ENCODE measurements around the gene CERK. TPM values are rescaled to one million over a fixed set of nuclear protein-coding genes. Genes with fewer than 3 reads are reported as not detected.

Gene CERK
- polyA plus RNA-seq, 1 of the 3 experiments (the other 2 are of a cell fraction): 32.6 TPM

DNA sequence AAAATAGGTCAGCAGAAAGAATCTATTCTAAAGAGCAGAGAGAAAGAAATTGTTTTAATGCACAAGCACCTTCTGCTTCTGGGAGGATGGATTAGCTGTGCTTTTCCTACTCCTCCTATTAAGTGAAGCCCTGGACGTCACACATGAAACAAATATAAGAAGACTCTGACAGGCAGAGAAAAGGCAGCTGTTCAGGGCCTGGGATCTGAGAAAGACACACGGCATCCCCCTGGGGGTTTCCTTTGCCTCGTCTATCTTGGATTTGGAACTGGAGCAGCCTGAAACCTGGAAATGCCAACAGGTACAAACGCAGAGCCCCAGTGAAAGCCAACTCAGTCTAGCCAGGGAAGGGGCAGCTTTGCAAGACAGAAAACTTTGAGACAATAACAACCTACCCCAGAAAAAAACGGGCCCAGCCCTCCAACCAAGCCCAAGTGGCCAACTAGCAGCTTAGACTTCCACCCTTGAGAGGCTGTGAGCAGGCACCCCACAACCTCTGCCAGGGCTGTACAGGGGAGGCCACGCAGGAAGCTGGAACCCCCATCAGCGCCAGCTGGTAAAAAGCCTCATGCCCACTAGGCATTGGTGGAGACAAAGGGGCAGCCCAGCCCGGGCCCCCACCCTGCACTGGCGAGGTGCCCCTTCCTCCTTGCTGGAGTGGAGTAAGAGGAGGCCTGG lies 7.3 kb downstream of the CERK start (continued):
- no peak for TF ChIP-seq YY1 (IDR thresholded peaks at IDR 0.05; ENCODE audit: low read depth)

DNA sequence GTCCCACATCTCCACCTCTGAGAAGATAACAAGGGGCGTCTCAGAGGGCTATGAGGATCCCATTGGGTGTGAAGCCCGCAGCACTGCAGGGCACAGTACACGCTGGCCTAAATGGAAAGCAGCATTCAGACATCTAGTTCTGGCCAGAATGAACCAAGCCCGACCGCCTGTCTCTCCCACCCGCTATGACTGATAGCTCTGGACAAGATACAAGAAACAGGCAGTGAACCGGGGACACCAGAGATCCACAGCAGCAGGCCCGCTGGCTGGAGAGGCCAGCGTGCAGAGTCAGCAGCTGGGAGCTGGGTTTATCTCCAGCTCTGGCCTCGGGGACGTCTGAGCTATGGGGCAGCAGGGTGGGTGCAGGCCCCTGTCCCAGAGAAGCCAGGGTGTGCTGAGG lies 9.6 kb downstream of the CERK start:
- 80% methylated on average over 1 of the region's 11 CpGs for WGBS (ENCODE audit: low lambda C conversion rate)
- Histone ChIP-seq H3K4me3 (ENCODE audit: low read depth in 2 of 2, low read length in 1 of 2) (no peak overlapping the region), H4K20me1 (ENCODE audit: insufficient read depth) (peaks cover 91% of the 10 kb centered on the region), H3K27ac (ENCODE audit: low read depth in 2 of 2, low read length in 1 of 2) (peak overlapping the region in 1 of 2 experiments; percentile 90; a peak in 2 of 4 replicates), H3K9me2 (no peaks in the 10 kb centered on the region), H3K79me2 (ENCODE audit: insufficient read depth) (peaks cover 100% of the 10 kb centered on the region), H3K4me2 (no peak overlapping the region), H2AFZ (ENCODE audit: low read depth) (no peak overlapping the region), H3F3A (replicated peaks; ENCODE audit: insufficient read depth) (no peaks in the 10 kb centered on the region), H3K9me3 (no peaks in the 10 kb centered on the region), H3K27me3 (ENCODE audit: insufficient read depth) (no peaks in the 10 kb centered on the region), H3K9ac (no peak overlapping the region), H3K4me1 (ENCODE audit: control insufficient read depth in 1 of 2, insufficient read depth in 2 of 2, low read depth in 1 of 2, low read length in 1 of 2) (peaks cover 0 to 64% of the 10 kb centered on the region in 2 experiments; a peak in 1 of 4 replicates), H3K36me3 (replicated peaks in 1 of 2; ENCODE audit: control insufficient read depth in 1 of 2, insufficient read depth in 2 of 2, low read length in 1 of 2) (peaks cover 0 to 6% of the 10 kb centered on the region in 2 experiments)
- ChIA-PET CTCF (interaction anchor here (0.9 to 1.4 kb wide), 3 partner anchors 11 to 165 kb away, joined by 3 to 7 read pairs (median 3); no protein-coding TSS in a partner anchor), POLR2A (interaction anchor here (0.8 to 1.5 kb wide), 2 partner anchors 34 to 165 kb away, joined by 5 to 7 read pairs; partner anchors contain the start of gene TBC1D22A)
- peak; percentile 87 for DNase-seq
- TF ChIP-seq GATA2 (CRISPR knock-in tag; IDR thresholded peaks at IDR 0.05) (peak; percentile 86), JUND (IDR thresholded peaks at IDR 0.05) (no peak), FOSL2 (IDR thresholded peaks at IDR 0.05; ENCODE audit: borderline replicate concordance, low read depth) (no peak), POLR2AphosphoS5 (IDR thresholded peaks at IDR 0.05; ENCODE audit: low read depth, low read length) (no peak), SIN3A (IDR thresholded peaks at IDR 0.05; ENCODE audit: borderline replicate concordance, low read depth, low read length) (no peak), EP300 (IDR thresholded peaks at IDR 0.05; ENCODE audit: borderline replicate concordance in 1 of 2, low read depth in 1 of 2, low read length in 1 of 2) (peak in 1 of 2 experiments; percentile 84; a peak in 2 of 4 replicates), PBX3 (IDR thresholded peaks at IDR 0.05) (no peak), RXRA (IDR thresholded peaks at IDR 0.05; ENCODE audit: borderline replicate concordance, low read depth) (no peak), FOXM1 (IDR thresholded peaks at IDR 0.05; ENCODE audit: low read depth) (no peak), IRF3 (IDR thresholded peaks at IDR 0.05; ENCODE audit: low read depth, low read length) (no peak), YY1 (IDR thresholded peaks at IDR 0.05; ENCODE audit: low read depth) (no peak), MEF2A (IDR thresholded peaks at IDR 0.05; ENCODE audit: borderline replicate concordance, low read depth) (no peak), SMC3 (IDR thresholded peaks at IDR 0.05; ENCODE audit: low read depth, low read length) (no peak), GABPA (IDR thresholded peaks at IDR 0.05; ENCODE audit: low read depth) (no peak), RCOR1 (IDR thresholded peaks at IDR 0.05; ENCODE audit: low read length) (peak; percentile 62), CHD2 (IDR thresholded peaks at IDR 0.05; ENCODE audit: low read length, partially characterized antibody) (peak; percentile 39), NRF1 (IDR thresholded peaks at IDR 0.05; ENCODE audit: low read depth, low read length) (no peak), RAD21 (IDR thresholded peaks at IDR 0.05; ENCODE audit: low read length) (peak; percentile 29; the same call in 1 of the 2 replicates), TEAD4 (IDR thresholded peaks at IDR 0.05; ENCODE audit: borderline replicate concordance, insufficient read depth) (no peak), FOXJ3 (CRISPR knock-in tag; IDR thresholded peaks at IDR 0.05) (peak; percentile 79), RFX5 (IDR thresholded peaks at IDR 0.05; ENCODE audit: low read length) (no peak), USF2 (IDR thresholded peaks at IDR 0.05; ENCODE audit: borderline replicate concordance, low read depth, low read length) (no peak), NFIC (IDR thresholded peaks at IDR 0.05; ENCODE audit: borderline replicate concordance) (no peak), ELF1 (IDR thresholded peaks at IDR 0.05) (no peak), TCF12 (IDR thresholded peaks at IDR 0.05) (no peak)
- TF ChIP-seq, protein P1, sequence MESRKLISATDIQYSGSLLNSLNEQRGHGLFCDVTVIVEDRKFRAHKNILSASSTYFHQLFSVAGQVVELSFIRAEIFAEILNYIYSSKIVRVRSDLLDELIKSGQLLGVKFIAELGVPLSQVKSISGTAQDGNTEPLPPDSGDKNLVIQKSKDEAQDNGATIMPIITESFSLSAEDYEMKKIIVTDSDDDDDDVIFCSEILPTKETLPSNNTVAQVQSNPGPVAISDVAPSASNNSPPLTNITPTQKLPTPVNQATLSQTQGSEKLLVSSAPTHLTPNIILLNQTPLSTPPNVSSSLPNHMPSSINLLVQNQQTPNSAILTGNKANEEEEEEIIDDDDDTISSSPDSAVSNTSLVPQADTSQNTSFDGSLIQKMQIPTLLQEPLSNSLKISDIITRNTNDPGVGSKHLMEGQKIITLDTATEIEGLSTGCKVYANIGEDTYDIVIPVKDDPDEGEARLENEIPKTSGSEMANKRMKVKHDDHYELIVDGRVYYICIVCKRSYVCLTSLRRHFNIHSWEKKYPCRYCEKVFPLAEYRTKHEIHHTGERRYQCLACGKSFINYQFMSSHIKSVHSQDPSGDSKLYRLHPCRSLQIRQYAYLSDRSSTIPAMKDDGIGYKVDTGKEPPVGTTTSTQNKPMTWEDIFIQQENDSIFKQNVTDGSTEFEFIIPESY (IDR thresholded peaks at IDR 0.05; ENCODE audit: borderline replicate concordance, low read depth): no peak
- TF ChIP-seq, protein P2, sequence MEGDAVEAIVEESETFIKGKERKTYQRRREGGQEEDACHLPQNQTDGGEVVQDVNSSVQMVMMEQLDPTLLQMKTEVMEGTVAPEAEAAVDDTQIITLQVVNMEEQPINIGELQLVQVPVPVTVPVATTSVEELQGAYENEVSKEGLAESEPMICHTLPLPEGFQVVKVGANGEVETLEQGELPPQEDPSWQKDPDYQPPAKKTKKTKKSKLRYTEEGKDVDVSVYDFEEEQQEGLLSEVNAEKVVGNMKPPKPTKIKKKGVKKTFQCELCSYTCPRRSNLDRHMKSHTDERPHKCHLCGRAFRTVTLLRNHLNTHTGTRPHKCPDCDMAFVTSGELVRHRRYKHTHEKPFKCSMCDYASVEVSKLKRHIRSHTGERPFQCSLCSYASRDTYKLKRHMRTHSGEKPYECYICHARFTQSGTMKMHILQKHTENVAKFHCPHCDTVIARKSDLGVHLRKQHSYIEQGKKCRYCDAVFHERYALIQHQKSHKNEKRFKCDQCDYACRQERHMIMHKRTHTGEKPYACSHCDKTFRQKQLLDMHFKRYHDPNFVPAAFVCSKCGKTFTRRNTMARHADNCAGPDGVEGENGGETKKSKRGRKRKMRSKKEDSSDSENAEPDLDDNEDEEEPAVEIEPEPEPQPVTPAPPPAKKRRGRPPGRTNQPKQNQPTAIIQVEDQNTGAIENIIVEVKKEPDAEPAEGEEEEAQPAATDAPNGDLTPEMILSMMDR (IDR thresholded peaks at IDR 0.05): no peak
